Activated CD4-positive, alpha-beta T cell treated with anti-CD3 and anti-CD28 coated beads for 4 hours (primary cell): ENCODE results near the gene NCCRP1.

Experiments
- DNase-seq, 2 donors: peaks; one replicate each; pipeline ENCODE4 v3.0.0-alpha.2; 2020

NCCRP1 gene

DNA sequence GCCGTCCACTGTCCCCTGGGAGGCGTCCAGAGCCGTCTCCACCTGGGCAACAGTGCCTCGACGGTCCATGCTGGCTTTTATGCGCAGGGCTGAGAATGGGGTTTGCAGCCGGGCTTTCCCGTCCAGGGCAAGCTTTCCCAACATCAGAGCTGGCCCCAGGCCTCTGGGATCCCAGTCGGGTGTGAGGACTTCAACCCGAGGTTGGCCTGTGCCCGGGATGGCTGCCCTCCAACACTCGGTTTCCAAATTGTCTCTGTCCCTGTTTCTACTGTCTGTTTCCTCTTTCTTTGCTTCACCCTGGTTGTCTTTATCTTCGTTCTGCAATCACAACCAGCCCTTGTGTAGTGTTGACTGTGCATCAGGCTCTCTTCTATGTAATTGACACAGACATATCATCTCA lies 52.0 kb downstream of the NCCRP1 start, which contains the start of gene IFNL4:
TSS of gene IFNL4 (minus strand) at position 51 of the 400 bp plus-strand sequence.
- DNase-seq: no peak

DNA sequence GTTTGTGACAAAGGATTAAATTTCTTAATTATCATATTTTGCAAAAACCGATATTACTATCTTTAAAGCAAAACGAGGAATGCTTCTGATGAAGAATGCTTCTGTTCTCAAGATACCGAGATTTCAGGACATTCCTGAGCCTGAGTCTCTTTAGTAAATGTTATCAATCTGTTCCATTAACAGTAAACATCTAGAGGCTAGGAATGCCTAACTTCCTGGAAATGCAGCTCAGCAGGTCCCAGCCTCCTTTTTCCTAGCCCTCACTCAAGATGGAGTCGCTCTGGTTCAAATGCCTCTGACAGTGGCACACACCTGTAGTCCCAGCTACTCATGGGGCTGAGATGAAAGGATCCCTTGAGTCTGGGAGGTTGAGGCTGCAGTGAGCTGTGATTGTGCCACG lies 54.3 kb downstream of the NCCRP1 start:
- no peak for DNase-seq
